K562 (cell line): ENCODE measurements around the gene TMEM61. TPM values are rescaled to one million over a fixed set of nuclear protein-coding genes. Genes with fewer than 3 reads are reported as not detected.

Experiments used
- CHD7 ChIP-seq: fragments of 200-600 bp; sonication (generic); IDR thresholded peaks from one replicate; pipeline ENCODE4 v1.6.1; 2012; ENCODE audit warnings: mild to moderate bottlenecking, low read depth, low read length, inconsistent platforms
- HES1 ChIP-seq: fragments of 450-650 bp; IDR thresholded peaks from 2 replicates; pipeline ENCODE4 v1.6.1; 2016; ENCODE audit warnings: low read depth, mild to moderate bottlenecking, moderate library complexity
- MAFK ChIP-seq: IDR thresholded peaks from 2 replicates; pipeline ENCODE4 v1.6.1; 2011; ENCODE audit warnings: low read length, improper control_type of control experiment
- MTA1 ChIP-seq: fragments of 450-650 bp; IDR thresholded peaks from 2 replicates; pipeline ENCODE4 v1.6.1; 2017; ENCODE audit warnings: borderline replicate concordance
- U2AF1 ChIP-seq: fragments of 200-400 bp; formaldehyde crosslinking; optimal IDR thresholded peaks from 2 replicates; pipeline ENCODE3; 2017; ENCODE audit warnings: mild to moderate bottlenecking, low read depth, low read length, moderate library complexity
- YBX1 ChIP-seq: fragments of 450-650 bp; IDR thresholded peaks from 2 replicates; pipeline ENCODE4 v1.7.1; 2016; ENCODE audit warnings: mild to moderate bottlenecking
- ZNF23 ChIP-seq: fragments of 250-450 bp; sonication (Bioruptor Pico); IDR thresholded peaks from 2 replicates; pipeline ENCODE4 v1.4.0; 2020; ENCODE audit warnings: mild to moderate bottlenecking
- ZNF277 ChIP-seq: fragments of 250-450 bp; sonication (Bioruptor Pico); IDR thresholded peaks from 2 replicates; pipeline ENCODE4 v1.8.0; 2022; ENCODE audit warnings: inconsistent platforms, mild to moderate bottlenecking, moderate library complexity, borderline replicate concordance
- polyA plus RNA-seq, 8 experiments: library from polyadenylated mRNA; depleted of rRNA in 4 of 8; stranded (reverse) in 5 of 8; unstranded in 3 of 8; fragments of >200 nt; fragmentation: Nextera tagmentation in 2 of 8; fragmentation: Illumina TruSeq in 1 of 8; extraction: Ambion mirVana in 2 of 8; extraction: Trizol in 1 of 8; gene quantifications; 2 replicates each; pipeline versions ENCODE4 v1.2.1 to v1.2.3, GENCODE V29; 2011 to 2014; ENCODE audit warnings: inconsistent platforms in 1 of 8, missing spikeins in 1 of 8
- total RNA-seq, 7 experiments: library from RNA; depleted of rRNA in 6 of 7; stranded (reverse); fragments of >200 nt in 6 of 7; fragmentation: Illumina TruSeq in 2 of 7; extraction: Trizol in 2 of 7; gene quantifications; 2 replicates each; pipeline versions ENCODE4 v1.2.1 to v1.2.3, GENCODE V29; 2011 to 2021; ENCODE audit warnings: low replicate concordance in 1 of 7

TMEM61 gene
- total and polyA plus RNA-seq, 9 of the 15 experiments (the other 6 are each of a cell fraction or from before 2014, with no cell fraction given) = not detected

GRCh38 chr1:54950369-54951163 is 29.9 kb upstream of the TMEM61 start (continued):
- TF ChIP-seq ZNF277 (CRISPR knock-in tag) = no peak
- TF ChIP-seq U2AF1 = no peak
- TF ChIP-seq MAFK = no peak
- TF ChIP-seq CHD7 = no peak
- no peak for TF ChIP-seq HES1
- no peak for TF ChIP-seq YBX1
- no peak for TF ChIP-seq MTA1
- no peak for TF ChIP-seq ZNF23 (CRISPR knock-in tag)
